ENCODE data around the gene CCDC12.
A peak's percentile ranks its signal among the peaks of the same experiment; 100 is the strongest.

Gene CCDC12

DNA sequence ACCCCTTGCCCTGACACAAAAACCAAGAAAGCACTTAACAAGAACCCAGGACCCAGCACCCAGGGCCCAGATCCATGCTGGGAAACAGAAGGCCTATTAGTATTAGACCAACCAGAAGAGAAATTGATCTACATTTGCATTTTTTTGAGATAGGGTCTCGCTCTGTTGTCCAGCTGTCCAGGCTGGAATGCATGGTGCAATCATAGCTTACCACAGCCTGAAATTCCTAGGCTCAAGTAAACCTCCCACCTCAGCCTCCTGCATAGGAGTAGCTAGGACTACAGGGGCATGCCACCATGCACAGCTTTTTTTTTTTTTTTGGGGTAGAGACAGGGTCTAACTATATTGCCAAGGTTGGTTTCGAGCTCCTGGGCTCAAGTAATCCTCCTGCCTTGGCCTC, 26.4 kb downstream of the CCDC12 start:
- H3K9ac ChIP-seq (ENCODE audit: low read length), result no peak overlapping the region
- H2BK12ac ChIP-seq (ENCODE audit: low read length in 2 of 2), result no peak overlapping the region
- H2BK15ac ChIP-seq (ENCODE audit: low read depth, poor library complexity, severe bottlenecking), result no peak overlapping the region

DNA sequence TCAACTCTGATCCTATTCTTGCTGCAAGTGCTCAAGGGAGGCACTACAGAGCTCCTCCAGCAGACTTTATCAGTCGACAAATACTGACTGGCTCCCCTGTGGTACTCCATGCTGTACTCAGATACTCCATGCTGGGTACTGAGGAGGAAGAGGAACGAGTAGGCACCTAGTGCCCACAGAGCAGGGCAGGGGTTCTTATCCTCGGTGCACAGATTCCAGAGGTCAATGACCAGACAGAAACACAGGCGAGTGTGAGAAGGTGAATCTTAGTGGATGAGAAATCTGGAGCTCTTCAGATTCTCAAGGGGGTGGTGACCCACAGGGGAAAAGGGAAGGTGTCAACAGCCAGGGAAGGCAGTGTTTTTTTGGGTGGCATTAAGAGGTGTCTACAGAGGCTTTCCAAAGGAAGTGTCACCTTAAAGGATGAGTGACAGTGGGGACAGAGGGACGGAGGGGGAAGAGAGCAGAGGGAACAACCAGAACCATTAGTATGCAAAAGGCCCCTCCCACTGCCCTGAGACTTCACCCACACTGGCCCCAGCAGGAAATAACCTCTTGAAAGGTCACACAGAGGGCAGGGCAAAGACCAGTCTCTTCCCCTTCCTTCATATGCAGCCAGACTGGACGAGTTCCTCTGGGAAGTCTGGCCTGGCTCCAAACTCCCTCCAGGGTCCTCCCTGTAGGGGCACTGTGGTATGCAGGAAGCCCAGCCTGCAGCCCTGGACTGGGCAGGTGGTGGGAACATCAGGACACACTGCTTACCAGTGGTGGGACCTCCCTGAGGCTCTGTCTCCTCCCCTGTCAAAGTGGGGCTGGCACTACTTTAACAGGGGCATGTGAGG, 27.5 kb downstream of the CCDC12 start:
- H2AK5ac ChIP-seq (ENCODE audit: low read length, severe bottlenecking), result peak overlapping the region; percentile 34
- no peak overlapping the region for H2BK120ac ChIP-seq (ENCODE audit: low read depth, low read length)
- H3K4ac ChIP-seq (ENCODE audit: low read depth in 1 of 2, low read length in 2 of 2), result peak overlapping the region in 1 of 2 experiments; percentile 61
- H3K27ac ChIP-seq (ENCODE audit: low read length, poor library complexity, severe bottlenecking), result no peak overlapping the region
- peak overlapping the region; percentile 89 to 98 for H2BK12ac ChIP-seq (ENCODE audit: low read length in 2 of 2)
- no peaks in the 10 kb centered on the region for H3K27me3 ChIP-seq (ENCODE audit: control insufficient read depth in 1 of 2, insufficient read depth in 1 of 2, low read length in 2 of 2)
- no peak overlapping the region for H3K4me2 ChIP-seq (ENCODE audit: low read length, poor library complexity, severe bottlenecking)
- WGBS, result 27% methylated on average over 6 of the region's 6 CpGs
- H3K23ac ChIP-seq (ENCODE audit: low read length in 2 of 2), result no peak overlapping the region
- H2BK5ac ChIP-seq (ENCODE audit: low read depth, low read length, poor library complexity, severe bottlenecking), result no peak overlapping the region
- DNase-seq, result peak; percentile 54
- H3K36me3 ChIP-seq (ENCODE audit: control insufficient read depth in 1 of 2, insufficient read depth in 2 of 2, low read depth in 1 of 2, low read length in 2 of 2), result peaks cover 25 to 31% of the 10 kb centered on the region in 2 experiments
- peak overlapping the region; percentile 78 for H2BK15ac ChIP-seq (ENCODE audit: low read depth, poor library complexity, severe bottlenecking)
- H3K18ac ChIP-seq (ENCODE audit: low read depth in 1 of 2, low read length in 2 of 2), result peak overlapping the region; percentile 88 to 91
- no peak overlapping the region for H3K4me3 ChIP-seq (ENCODE audit: insufficient read depth in 1 of 2, low read depth in 1 of 2, low read length in 2 of 2)
- no peaks in the 10 kb centered on the region for H3K9me3 ChIP-seq (ENCODE audit: control insufficient read depth, low read length)
- no peak overlapping the region for H4K8ac ChIP-seq (ENCODE audit: low read length)
- H3K79me1 ChIP-seq (replicated peaks; ENCODE audit: low read length, poor library complexity, severe bottlenecking), result peaks cover 30% of the 10 kb centered on the region
- peak overlapping the region; percentile 98 for H4K91ac ChIP-seq (ENCODE audit: low read length)
- H3K4me1 ChIP-seq (ENCODE audit: control insufficient read depth, insufficient read depth, low read depth, low read length), result peaks cover 51% of the 10 kb centered on the region
- no peak overlapping the region for H3K9ac ChIP-seq (ENCODE audit: low read length)
- H2AFZ ChIP-seq (ENCODE audit: low read depth, low read length), result no peak overlapping the region
- peak overlapping the region in 1 of 2 experiments; percentile 93 for H3K14ac ChIP-seq (ENCODE audit: low read length in 2 of 2)

More for the DNA sequence above, 26.4 kb downstream of the CCDC12 start:
- Histone ChIP-seq H3K4me2 (ENCODE audit: low read length, poor library complexity, severe bottlenecking) (no peak overlapping the region), H3K23ac (ENCODE audit: low read length in 2 of 2) (no peak overlapping the region), H3K4ac (ENCODE audit: low read depth in 1 of 2, low read length in 2 of 2) (no peak overlapping the region), H3K27ac (ENCODE audit: low read length, poor library complexity, severe bottlenecking) (no peak overlapping the region), H2BK5ac (ENCODE audit: low read depth, low read length, poor library complexity, severe bottlenecking) (no peak overlapping the region), H3K18ac (ENCODE audit: low read depth in 1 of 2, low read length in 2 of 2) (no peak overlapping the region), H4K91ac (ENCODE audit: low read length) (no peak overlapping the region), H2AFZ (ENCODE audit: low read depth, low read length) (no peak overlapping the region), H3K14ac (ENCODE audit: low read length in 2 of 2) (no peak overlapping the region), H3K4me3 (ENCODE audit: insufficient read depth in 1 of 2, low read depth in 1 of 2, low read length in 2 of 2) (no peak overlapping the region), H2AK5ac (ENCODE audit: low read length, severe bottlenecking) (peak overlapping the region; percentile 35), H2BK120ac (ENCODE audit: low read depth, low read length) (no peak overlapping the region), H3K79me1 (replicated peaks; ENCODE audit: low read length, poor library complexity, severe bottlenecking) (peaks cover 26% of the 10 kb centered on the region), H3K4me1 (ENCODE audit: control insufficient read depth, insufficient read depth, low read depth, low read length) (peaks cover 42% of the 10 kb centered on the region), H4K8ac (ENCODE audit: low read length) (no peak overlapping the region), H3K36me3 (ENCODE audit: control insufficient read depth in 1 of 2, insufficient read depth in 2 of 2, low read depth in 1 of 2, low read length in 2 of 2) (peaks cover 21 to 31% of the 10 kb centered on the region in 2 experiments), H3K27me3 (ENCODE audit: control insufficient read depth in 1 of 2, insufficient read depth in 1 of 2, low read length in 2 of 2) (no peaks in the 10 kb centered on the region), H3K9me3 (ENCODE audit: control insufficient read depth, low read length) (no peaks in the 10 kb centered on the region)
- DNase-seq, result no peak
- 95% methylated on average over 1 of the region's 2 CpGs for WGBS

DNA sequence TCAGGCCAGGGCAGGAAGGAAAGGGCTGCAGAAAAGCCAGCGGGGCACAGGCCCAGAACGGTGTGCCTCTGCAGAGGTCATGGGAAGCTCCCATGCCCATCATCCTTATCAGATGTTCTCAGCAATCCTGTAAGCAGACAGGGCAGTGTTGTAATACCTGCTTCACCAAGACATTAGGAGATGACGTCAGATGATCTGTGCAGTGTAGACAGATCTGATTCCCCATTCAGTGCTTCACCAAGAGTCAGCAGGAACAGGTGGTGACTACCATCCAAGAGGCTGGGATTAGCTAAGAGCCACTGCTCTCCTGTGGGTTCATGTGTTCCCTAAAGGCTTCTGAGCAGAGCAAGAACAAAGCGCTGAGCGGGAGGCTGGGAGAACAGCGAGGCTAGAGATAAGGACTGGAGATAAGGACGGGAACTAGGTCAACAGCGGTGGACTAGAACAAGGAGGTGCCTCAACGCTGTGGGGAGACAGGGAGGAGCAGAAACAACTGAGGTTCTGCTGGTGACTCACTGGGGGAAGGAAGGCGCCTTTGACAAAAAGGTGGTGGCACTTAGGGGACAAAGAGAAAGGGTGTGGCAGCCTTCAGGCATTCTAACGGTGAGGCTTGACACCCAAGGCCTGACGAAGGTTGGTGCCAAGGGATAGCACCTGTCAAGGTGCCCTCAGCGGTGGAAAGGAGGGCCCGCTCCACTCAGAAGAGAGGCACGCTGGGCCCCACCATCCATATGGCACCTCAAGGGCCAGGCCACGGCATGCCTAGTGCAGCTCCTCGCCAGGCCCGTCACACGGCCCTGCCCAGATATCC, 28.4 kb downstream of the CCDC12 start:
- H2BK15ac ChIP-seq (ENCODE audit: low read depth, poor library complexity, severe bottlenecking), result peak overlapping the region; percentile 78
- H4K8ac ChIP-seq (ENCODE audit: low read length), result peak overlapping the region; percentile 91
- no peak overlapping the region for H3K4me2 ChIP-seq (ENCODE audit: low read length, poor library complexity, severe bottlenecking)
- no peak overlapping the region for H3K9ac ChIP-seq (ENCODE audit: low read length)
- H3K9me3 ChIP-seq (ENCODE audit: control insufficient read depth, low read length), result no peaks in the 10 kb centered on the region
- H4K91ac ChIP-seq (ENCODE audit: low read length), result peak overlapping the region; percentile 98
- peak overlapping the region; percentile 27 for H2AK5ac ChIP-seq (ENCODE audit: low read length, severe bottlenecking)
- DNase-seq, result peak; percentile 86
- H3K27ac ChIP-seq (ENCODE audit: low read length, poor library complexity, severe bottlenecking), result no peak overlapping the region
- peak overlapping the region; percentile 89 to 98 for H2BK12ac ChIP-seq (ENCODE audit: low read length in 2 of 2)
- H3K18ac ChIP-seq (ENCODE audit: low read depth in 1 of 2, low read length in 2 of 2), result peak overlapping the region; percentile 88 to 91
- H3K79me1 ChIP-seq (replicated peaks; ENCODE audit: low read length, poor library complexity, severe bottlenecking), result peaks cover 30% of the 10 kb centered on the region
- H3K4ac ChIP-seq (ENCODE audit: low read depth in 1 of 2, low read length in 2 of 2), result peak overlapping the region; percentile 22 to 79
- no peak overlapping the region for H2AFZ ChIP-seq (ENCODE audit: low read depth, low read length)
- 59% methylated on average over 19 of the region's 19 CpGs for WGBS
- no peak overlapping the region for H3K4me3 ChIP-seq (ENCODE audit: insufficient read depth in 1 of 2, low read depth in 1 of 2, low read length in 2 of 2)
- H3K27me3 ChIP-seq (ENCODE audit: control insufficient read depth in 1 of 2, insufficient read depth in 1 of 2, low read length in 2 of 2), result no peaks in the 10 kb centered on the region
- no peak overlapping the region for H2BK5ac ChIP-seq (ENCODE audit: low read depth, low read length, poor library complexity, severe bottlenecking)
- H3K23ac ChIP-seq (ENCODE audit: low read length in 2 of 2), result no peak overlapping the region
- H2BK120ac ChIP-seq (ENCODE audit: low read depth, low read length), result no peak overlapping the region
- peak overlapping the region in 1 of 2 experiments; percentile 93 for H3K14ac ChIP-seq (ENCODE audit: low read length in 2 of 2)
- H3K4me1 ChIP-seq (ENCODE audit: control insufficient read depth, insufficient read depth, low read depth, low read length), result peaks cover 54% of the 10 kb centered on the region
- H3K36me3 ChIP-seq (ENCODE audit: control insufficient read depth in 1 of 2, insufficient read depth in 2 of 2, low read depth in 1 of 2, low read length in 2 of 2), result peaks cover 25 to 31% of the 10 kb centered on the region in 2 experiments

DNA sequence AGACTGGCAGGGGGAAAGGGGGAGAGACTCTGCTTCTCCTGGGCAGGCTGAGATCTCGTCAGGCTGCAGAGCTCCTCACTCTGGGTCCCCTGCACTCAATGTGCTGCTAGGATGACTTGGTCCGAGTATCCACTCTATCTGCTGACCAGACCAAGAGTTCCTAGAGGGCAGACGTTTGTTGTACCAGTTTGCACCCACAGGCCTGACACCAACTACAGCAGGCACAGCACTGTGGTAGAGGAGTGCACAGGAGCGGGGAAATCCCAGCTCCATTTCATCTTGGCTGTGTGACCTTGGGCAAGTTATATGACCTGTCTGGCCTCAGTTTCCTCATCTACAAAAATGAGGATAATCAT, 29.0 kb downstream of the CCDC12 start:
- no peak for DNase-seq
- H2BK12ac ChIP-seq (ENCODE audit: low read length in 2 of 2), result peak overlapping the region in 1 of 2 experiments; percentile 7
- no peak overlapping the region for H2AFZ ChIP-seq (ENCODE audit: low read depth, low read length)
- H3K18ac ChIP-seq (ENCODE audit: low read depth in 1 of 2, low read length in 2 of 2), result peak overlapping the region; percentile 76 to 91
- no peak overlapping the region for H2BK5ac ChIP-seq (ENCODE audit: low read depth, low read length, poor library complexity, severe bottlenecking)
- peak overlapping the region in 1 of 2 experiments; percentile 79 for H3K4ac ChIP-seq (ENCODE audit: low read depth in 1 of 2, low read length in 2 of 2)
- H3K36me3 ChIP-seq (ENCODE audit: control insufficient read depth in 1 of 2, insufficient read depth in 2 of 2, low read depth in 1 of 2, low read length in 2 of 2), result peaks cover 25 to 31% of the 10 kb centered on the region in 2 experiments
- H2AK5ac ChIP-seq (ENCODE audit: low read length, severe bottlenecking), result no peak overlapping the region
- H2BK120ac ChIP-seq (ENCODE audit: low read depth, low read length), result no peak overlapping the region
- peak overlapping the region; percentile 72 for H4K91ac ChIP-seq (ENCODE audit: low read length)
- no peaks in the 10 kb centered on the region for H3K9me3 ChIP-seq (ENCODE audit: control insufficient read depth, low read length)
- H4K8ac ChIP-seq (ENCODE audit: low read length), result peak overlapping the region; percentile 88
- peak overlapping the region in 1 of 2 experiments; percentile 63 for H3K14ac ChIP-seq (ENCODE audit: low read length in 2 of 2)
- H3K4me1 ChIP-seq (ENCODE audit: control insufficient read depth, insufficient read depth, low read depth, low read length), result peaks cover 59% of the 10 kb centered on the region
- no peak overlapping the region for H3K9ac ChIP-seq (ENCODE audit: low read length)
- H3K79me1 ChIP-seq (replicated peaks; ENCODE audit: low read length, poor library complexity, severe bottlenecking), result peaks cover 29% of the 10 kb centered on the region
- no peaks in the 10 kb centered on the region for H3K27me3 ChIP-seq (ENCODE audit: control insufficient read depth in 1 of 2, insufficient read depth in 1 of 2, low read length in 2 of 2)
- no peak overlapping the region for H3K4me2 ChIP-seq (ENCODE audit: low read length, poor library complexity, severe bottlenecking)
- no peak overlapping the region for H2BK15ac ChIP-seq (ENCODE audit: low read depth, poor library complexity, severe bottlenecking)
- no peak overlapping the region for H3K23ac ChIP-seq (ENCODE audit: low read length in 2 of 2)
- H3K4me3 ChIP-seq (ENCODE audit: insufficient read depth in 1 of 2, low read depth in 1 of 2, low read length in 2 of 2), result no peak overlapping the region
- WGBS, result 68% methylated on average over 4 of the region's 4 CpGs
- H3K27ac ChIP-seq (ENCODE audit: low read length, poor library complexity, severe bottlenecking), result no peak overlapping the region
